Body of pancreas (tissue), 4 donors: ENCODE data around the gene CFAP77. TPM values are rescaled to one million over a fixed set of nuclear protein-coding genes. Genes with fewer than 3 reads are reported as not detected.

Source experiments
- ATAC-seq: fragments of 150-250 bp; one replicate; pipeline ENCODE4 v1.9.1; 2016
- DNase-seq, 4 donors: peaks; one replicate each; pipeline ENCODE4 v3.0.0-alpha.2; 2019
- H3K27ac ChIP-seq, 4 donors: fragments of 200-600 bp; sonication (generic); 1 replicate in 3 of 4; 2 replicates in 1 of 4; pipeline versions ENCODE4 v1.5.1 to v1.6.1; 2016 to 2019; ENCODE audit warnings: mild to moderate bottlenecking in 1 of 4, mixed read lengths in 1 of 4, moderate library complexity in 1 of 4
- H3K27me3 ChIP-seq, 2 donors: fragments of 200-600 bp; sonication (generic); one replicate each; pipeline ENCODE4 v1.6.0; 2016; ENCODE audit warnings: mild to moderate bottlenecking in 1 of 2
- H3K36me3 ChIP-seq, 2 donors: fragments of 200-600 bp; sonication (generic); replicated peaks in 1 of 2; 2 replicates each; pipeline ENCODE4 v1.5.1; 2016; ENCODE audit warnings: low read depth in 2 of 2; ENCODE audit not compliant: insufficient read depth in 1 of 2
- H3K4me1 ChIP-seq: fragments of 200-600 bp; sonication (generic); one replicate; pipeline ENCODE4 v1.6.0; 2016
- H3K4me3 ChIP-seq, 2 donors: fragments of 200-600 bp; sonication (generic); 1 replicate in 1 of 2; 2 replicates in 1 of 2; pipeline ENCODE4 v1.5.1; 2016 to 2019
- H3K9me3 ChIP-seq, 3 donors: fragments of 200-600 bp; sonication (generic); 1 replicate in 2 of 3; 2 replicates in 1 of 3; pipeline ENCODE4 v1.5.1; 2016
- CTCF ChIP-seq, 7 experiments: fragments of 450-650 bp in 4 of 7; fragments of 200-600 bp in 3 of 7; sonication (generic) in 3 of 7; IDR thresholded peaks; one replicate each; pipeline ENCODE4 v1.5.1; 2016 to 2019; ENCODE audit warnings: antibody characterized with exemption in 7 of 7
- POLR2A ChIP-seq, 3 donors: fragments of 450-650 bp; IDR thresholded peaks; one replicate each; pipeline ENCODE4 v1.6.1; 2016; ENCODE audit warnings: antibody characterized with exemption in 3 of 3, mild to moderate bottlenecking in 2 of 3
- WGBS, 2 donors: methylation state at CpG; one replicate each; pipeline ENCODE4 v1.1.5; 2017; 5-methylcytosine and 5-hydroxymethylcytosine counted together
- intact Hi-C: fragments of 100-400 bp; cut with DNase I; formaldehyde crosslinking; loops from one replicate; pipeline ENCODE4 v1.15.1; 2023
- total RNA-seq, 2 donors: library from RNA; depleted of rRNA; stranded (reverse); fragments of >200 nt; gene quantifications; one replicate each; pipeline ENCODE4 v1.1.0, GENCODE V29; 2016

CFAP77 gene
- total RNA-seq, 2 donors from 2014 or later: not detected

GRCh38 chr9:132575005-132575609 is 165.1 kb downstream of the CFAP77 start:
- Histone ChIP-seq H3K4me3 (no peak overlapping the region), H3K4me1 (no peaks in the 10 kb centered on the region), H3K27ac (no peak overlapping the region), H3K27me3 (peaks cover 3 to 19% of the 10 kb centered on the region in 2 donors), H3K36me3 (no peaks in the 10 kb centered on the region), H3K9me3 (no peaks in the 10 kb centered on the region)
- ATAC-seq (peak; percentile 76), DNase-seq (peak; percentile 62 to 73 (median 65))
- TF ChIP-seq CTCF (IDR thresholded peaks at IDR 0.05) (peak; percentile 51 to 76 (median 63)), POLR2A (IDR thresholded peaks at IDR 0.05) (no peak)
- intact Hi-C loops: no loop called here
- WGBS, 2 donors: 11 to 13% methylated on average over 14 to 16 of the region's 16 CpGs

- ATAC-seq (no peak), DNase-seq (no peak)
- Histone ChIP-seq H3K9me3 (no peaks in the 10 kb centered on the region), H3K27me3 (peaks cover 3 to 26% of the 10 kb centered on the region in 2 donors), H3K36me3 (no peaks in the 10 kb centered on the region), H3K27ac (no peak overlapping the region), H3K4me1 (no peaks in the 10 kb centered on the region), H3K4me3 (no peak overlapping the region)
- 66 to 71% methylated on average over 5 of the region's 5 CpGs for WGBS, 2 donors
- no peak for TF ChIP-seq CTCF (IDR thresholded peaks at IDR 0.05)
- TF ChIP-seq POLR2A (IDR thresholded peaks at IDR 0.05): no peak
- intact Hi-C loops: no loop called here
These were observed 165.8 kb downstream of the CFAP77 start for GRCh38 chr9:132575811-132576210.

GRCh38 chr9:132577119-132577518 is 167.1 kb downstream of the CFAP77 start:
- H3K27me3 ChIP-seq: peaks cover 3 to 32% of the 10 kb centered on the region in 2 donors

GRCh38 chr9:132578367-132578932 is 168.4 kb downstream of the CFAP77 start:
- 38 to 55% methylated on average over 7 of the region's 7 CpGs for WGBS, 2 donors

More at GRCh38 chr9:132577119-132577518, 167.1 kb downstream of the CFAP77 start:
- ATAC-seq (no peak), DNase-seq (no peak)
- Histone ChIP-seq H3K4me1 (peaks cover 5% of the 10 kb centered on the region), H3K4me3 (no peak overlapping the region), H3K27ac (no peak overlapping the region), H3K9me3 (no peaks in the 10 kb centered on the region), H3K36me3 (no peaks in the 10 kb centered on the region)
- intact Hi-C loops: no loop called here
- TF ChIP-seq POLR2A (IDR thresholded peaks at IDR 0.05): no peak
- no peak for TF ChIP-seq CTCF (IDR thresholded peaks at IDR 0.05)

More at GRCh38 chr9:132578367-132578932, 168.4 kb downstream of the CFAP77 start:
- Histone ChIP-seq H3K4me1 (peaks cover 5% of the 10 kb centered on the region), H3K27me3 (peaks cover 3 to 39% of the 10 kb centered on the region in 2 donors), H3K4me3 (no peak overlapping the region), H3K36me3 (no peaks in the 10 kb centered on the region), H3K9me3 (no peaks in the 10 kb centered on the region), H3K27ac (no peak overlapping the region)
- DNase-seq: no peak
- intact Hi-C loops: no loop called here
- TF ChIP-seq POLR2A (IDR thresholded peaks at IDR 0.05): no peak
- no peak for TF ChIP-seq CTCF (IDR thresholded peaks at IDR 0.05)
- ATAC-seq: no peak
